ENCODE data around the gene SLC9A2.

Gene SLC9A2

DNA sequence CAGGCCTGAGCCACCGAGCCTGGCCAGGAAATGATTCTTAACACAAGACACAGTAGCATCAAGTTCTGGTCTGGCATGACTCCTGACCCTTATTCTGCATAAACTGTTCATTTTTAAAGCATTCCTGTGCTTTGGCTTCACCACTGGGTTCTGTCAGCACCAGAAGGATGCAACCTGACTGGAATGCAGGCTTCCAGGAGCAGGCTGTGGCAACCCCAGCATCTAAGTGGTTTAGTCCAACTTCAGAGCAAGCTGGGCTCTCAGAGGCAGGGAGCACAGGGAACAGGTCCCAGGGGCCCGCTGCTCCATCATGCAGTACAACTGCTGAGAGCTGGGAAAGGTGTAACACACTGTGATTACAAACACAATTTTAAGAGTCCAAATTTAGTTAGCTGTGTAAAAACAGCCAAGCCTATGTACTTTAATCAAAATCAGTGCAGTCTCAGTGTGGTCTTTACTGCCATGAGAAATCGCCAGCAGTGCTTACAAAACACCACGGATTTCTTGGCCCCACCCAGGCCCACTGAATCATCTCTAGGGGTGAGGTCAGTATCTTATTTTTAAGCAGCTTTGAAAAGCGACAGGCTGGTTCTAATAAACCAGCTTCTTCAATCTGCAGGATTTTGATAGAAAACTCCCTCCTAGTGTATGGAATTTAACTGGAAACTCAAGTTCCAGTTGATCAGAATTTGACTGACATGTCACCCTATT is 98.1 kb downstream of the SLC9A2 start:
- DNase-seq (ENCODE audit: extremely low spot score) = no peak
- ChIA-PET CTCF (interaction anchor here (0.8 to 0.9 kb wide), 2 partner anchors 22 to 36 kb away, joined by 3 to 4 read pairs; no protein-coding TSS in a partner anchor), POLR2A (no interaction called here)
- TF ChIP-seq, protein P1, sequence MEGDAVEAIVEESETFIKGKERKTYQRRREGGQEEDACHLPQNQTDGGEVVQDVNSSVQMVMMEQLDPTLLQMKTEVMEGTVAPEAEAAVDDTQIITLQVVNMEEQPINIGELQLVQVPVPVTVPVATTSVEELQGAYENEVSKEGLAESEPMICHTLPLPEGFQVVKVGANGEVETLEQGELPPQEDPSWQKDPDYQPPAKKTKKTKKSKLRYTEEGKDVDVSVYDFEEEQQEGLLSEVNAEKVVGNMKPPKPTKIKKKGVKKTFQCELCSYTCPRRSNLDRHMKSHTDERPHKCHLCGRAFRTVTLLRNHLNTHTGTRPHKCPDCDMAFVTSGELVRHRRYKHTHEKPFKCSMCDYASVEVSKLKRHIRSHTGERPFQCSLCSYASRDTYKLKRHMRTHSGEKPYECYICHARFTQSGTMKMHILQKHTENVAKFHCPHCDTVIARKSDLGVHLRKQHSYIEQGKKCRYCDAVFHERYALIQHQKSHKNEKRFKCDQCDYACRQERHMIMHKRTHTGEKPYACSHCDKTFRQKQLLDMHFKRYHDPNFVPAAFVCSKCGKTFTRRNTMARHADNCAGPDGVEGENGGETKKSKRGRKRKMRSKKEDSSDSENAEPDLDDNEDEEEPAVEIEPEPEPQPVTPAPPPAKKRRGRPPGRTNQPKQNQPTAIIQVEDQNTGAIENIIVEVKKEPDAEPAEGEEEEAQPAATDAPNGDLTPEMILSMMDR (IDR thresholded peaks at IDR 0.05; ENCODE audit: control extremely low read depth, extremely low read depth, low read depth, missing control alignments) = no peak

DNA sequence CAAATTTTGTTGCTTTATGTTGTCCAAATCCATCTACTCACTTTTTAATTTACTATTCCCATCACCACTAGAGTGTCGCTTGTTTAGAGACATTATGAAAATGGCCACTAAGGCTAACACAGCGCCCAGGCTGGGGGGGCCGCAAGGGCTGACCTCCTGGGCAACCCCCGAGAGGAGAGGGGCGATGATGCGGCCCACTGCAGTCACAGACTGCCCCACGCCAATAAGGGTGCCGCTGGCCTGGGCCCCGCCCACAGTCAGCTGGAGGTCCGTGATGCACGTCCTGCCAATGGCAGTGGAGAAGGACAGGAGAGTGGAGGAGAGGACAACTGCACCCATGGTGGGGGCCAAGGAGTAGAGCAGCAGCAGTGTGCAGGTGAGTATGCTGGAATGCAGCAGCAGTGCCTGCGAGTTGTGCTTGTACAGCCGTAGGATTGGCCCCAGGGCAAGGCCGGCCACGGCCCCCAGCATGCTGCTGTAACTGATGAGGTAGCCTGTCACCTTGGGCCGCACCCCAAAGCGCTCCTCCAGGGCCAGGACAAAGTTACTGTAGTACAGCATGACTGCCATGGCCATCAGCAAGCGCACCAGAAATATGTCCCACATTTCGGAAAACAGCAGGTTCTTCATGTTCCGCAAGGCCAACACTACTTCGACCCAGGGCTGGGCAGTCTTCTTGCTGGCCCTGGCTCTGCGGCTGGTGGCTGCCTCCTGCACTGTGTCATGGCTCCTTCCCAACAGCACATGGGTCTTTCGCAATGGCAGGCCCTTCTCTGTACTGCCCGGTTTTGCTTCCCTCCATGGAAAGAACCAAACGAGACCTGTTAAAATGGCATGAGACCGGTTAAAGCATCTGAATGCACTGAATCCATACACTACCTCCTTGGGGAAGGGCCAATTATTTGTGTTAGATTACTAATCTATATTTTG is 99.3 kb downstream of the SLC9A2 start:
- ChIA-PET POLR2A (interaction anchor here (0.6 kb wide), 1 partner anchor 8 kb away, joined by 4 read pairs; no protein-coding TSS in a partner anchor), CTCF (interaction anchor here (0.8 kb wide), 1 partner anchor 35 kb away, joined by 4 read pairs; no protein-coding TSS in a partner anchor)
- TF ChIP-seq, protein P1 (IDR thresholded peaks at IDR 0.05; ENCODE audit: control extremely low read depth, extremely low read depth, low read depth, missing control alignments) = no peak
- DNase-seq (ENCODE audit: extremely low spot score) = no peak

DNA sequence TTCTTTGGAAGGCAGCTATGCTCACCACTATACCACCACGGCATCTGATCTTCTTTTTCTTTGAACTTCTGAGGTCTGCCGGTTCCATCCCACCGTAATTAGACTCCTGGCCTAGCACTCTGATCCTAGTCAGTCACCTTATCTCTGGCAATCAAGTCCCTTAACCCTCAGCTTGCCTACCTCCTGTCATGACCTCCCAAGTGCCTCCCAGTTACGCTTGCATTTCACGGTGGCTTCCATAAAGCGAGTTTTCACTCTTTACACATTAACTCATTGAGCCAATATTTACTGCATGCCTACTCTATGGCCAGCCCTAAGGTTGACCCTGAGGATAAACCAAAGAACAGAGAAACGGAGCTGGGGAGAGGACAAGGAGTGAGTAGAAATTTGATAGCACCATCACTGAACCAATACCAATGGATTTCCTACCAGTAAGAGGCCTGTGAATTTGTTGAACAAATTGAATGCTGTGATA is 104.7 kb downstream of the SLC9A2 start:
- TF ChIP-seq, protein P1 (IDR thresholded peaks at IDR 0.05; ENCODE audit: control extremely low read depth, extremely low read depth, low read depth, missing control alignments) = no peak
- DNase-seq (ENCODE audit: extremely low spot score) = no peak
- ChIA-PET POLR2A (no interaction called here), CTCF (interaction anchor here (3.4 kb wide), 1 partner anchor 11 kb away, joined by 16 read pairs; no protein-coding TSS in a partner anchor)

DNA sequence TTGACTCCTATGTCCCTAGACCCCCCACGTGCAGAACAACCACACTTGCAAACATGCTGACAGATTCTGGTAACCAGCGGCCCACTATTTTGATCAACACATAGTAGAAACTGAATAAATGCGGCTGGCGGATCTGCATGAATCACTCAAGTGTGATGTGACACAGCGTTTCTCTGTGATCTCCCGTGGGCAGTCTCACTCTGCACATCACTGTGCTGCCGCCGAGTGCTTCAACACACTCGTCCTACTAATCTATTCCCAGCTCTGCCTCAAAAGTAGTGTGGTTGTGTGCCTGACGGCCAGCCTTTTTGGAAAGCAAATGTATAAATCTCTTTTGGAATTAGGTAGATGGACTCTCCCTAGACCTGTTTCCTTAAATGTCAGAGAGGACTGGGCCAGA is 105.2 kb downstream of the SLC9A2 start:
- ChIA-PET CTCF (interaction anchor here (1.7 to 3.4 kb wide), 3 partner anchors 12 to 29 kb away, joined by 5 to 16 read pairs (median 6); a partner anchor contains a TSS), POLR2A (no interaction called here)
- no peak for DNase-seq (ENCODE audit: extremely low spot score)
- TF ChIP-seq, protein P1 (IDR thresholded peaks at IDR 0.05; ENCODE audit: control extremely low read depth, extremely low read depth, low read depth, missing control alignments) = no peak

DNA sequence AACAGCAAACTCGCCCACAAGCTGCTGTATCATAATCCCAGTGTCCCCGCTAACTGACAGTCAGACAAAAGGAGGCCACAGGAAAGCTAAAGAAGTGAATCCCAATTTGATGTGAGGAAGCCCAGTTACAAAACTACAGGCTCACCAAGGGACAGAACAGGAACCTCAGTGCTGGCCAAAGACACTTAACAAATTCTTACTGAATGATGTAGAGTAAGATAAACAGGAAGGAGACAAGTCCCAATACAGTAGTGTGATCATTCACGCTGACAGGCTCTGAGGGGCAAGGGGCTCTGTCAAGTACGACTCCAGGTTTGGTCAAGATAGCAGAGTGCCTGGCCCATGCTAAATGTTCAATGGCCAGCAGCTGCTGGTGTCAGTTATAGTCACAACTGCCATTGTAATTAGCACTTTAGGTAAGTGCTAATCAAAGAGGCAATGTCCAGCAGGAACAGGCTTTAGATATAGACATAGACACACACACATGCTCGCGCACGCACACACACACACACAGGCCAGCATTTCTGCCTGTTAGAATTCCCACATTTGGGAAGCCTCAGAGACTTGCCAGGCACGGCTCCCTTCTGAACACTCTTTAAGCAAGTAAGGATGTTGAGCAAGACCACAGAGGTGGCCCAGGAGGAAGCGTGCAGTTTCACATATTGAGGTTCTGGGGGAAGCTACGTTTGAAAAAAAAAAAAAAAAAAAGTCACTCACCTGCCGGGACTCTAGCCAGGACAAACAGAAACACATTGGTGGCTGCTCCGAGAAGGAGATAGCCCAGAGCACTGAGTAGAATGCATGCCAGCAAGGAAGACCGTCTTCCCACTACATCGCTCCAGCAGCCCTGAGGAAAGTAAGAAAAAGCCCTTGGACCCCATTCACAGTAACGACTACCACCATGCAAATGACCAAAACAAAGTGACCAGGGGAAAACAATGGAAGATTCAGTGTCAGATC is 107.1 kb downstream of the SLC9A2 start:
- ChIA-PET POLR2A (interaction anchor here (0.6 kb wide), 1 partner anchor 8 kb away, joined by 4 read pairs; no protein-coding TSS in a partner anchor), CTCF (interaction anchor here (1.2 to 3.4 kb wide), 4 partner anchors 10 to 72 kb away, joined by 3 to 16 read pairs (median 6); a partner anchor contains a TSS)
- no peak for DNase-seq (ENCODE audit: extremely low spot score)
- TF ChIP-seq, protein P1 (IDR thresholded peaks at IDR 0.05; ENCODE audit: control extremely low read depth, extremely low read depth, low read depth, missing control alignments) = no peak

Measured in GM10248 (cell line).